Aorta (tissue), 5 donors: Measurements from ENCODE around the gene SLC5A5. TPM values are rescaled to one million over a fixed set of nuclear protein-coding genes. Genes with fewer than 3 reads are reported as not detected.
"Not testable (repeated sequence)": the region's sequence is repeated elsewhere in the genome, so short reads cannot be mapped to it uniquely, and the experiment has no call there.

Source experiments
- ATAC-seq: fragments of 200-7000 bp; cut with Tn5 transposase; one replicate; pipeline ENCODE4 v1.9.1; 2022; ENCODE audit warnings: moderate library complexity; ENCODE audit not compliant: low FRiP score
- DNase-seq, 2 donors: peaks; one replicate each; pipeline ENCODE4 v3.0.0-alpha.2; 2020
- H3K27ac ChIP-seq, 2 donors: one replicate each; pipeline ENCODE4 v1.5.1; 2013; ENCODE audit warnings: low read length in 2 of 2, mild to moderate bottlenecking in 2 of 2, moderate library complexity in 2 of 2, control low read depth in 1 of 2, inconsistent platforms in 1 of 2, low read depth in 1 of 2
- H3K27me3 ChIP-seq, 2 donors: one replicate each; pipeline ENCODE4 v1.6.1; 2013; ENCODE audit warnings: control low read depth in 1 of 2, low read length in 1 of 2, mild to moderate bottlenecking in 1 of 2, moderate library complexity in 1 of 2; ENCODE audit not compliant: insufficient read depth in 2 of 2, control insufficient read depth in 1 of 2
- H3K36me3 ChIP-seq, 2 donors: one replicate each; pipeline ENCODE4 v1.6.1; 2013; ENCODE audit warnings: control low read depth in 1 of 2, low read length in 1 of 2, mild to moderate bottlenecking in 1 of 2; ENCODE audit not compliant: insufficient read depth in 2 of 2, control insufficient read depth in 1 of 2
- H3K4me1 ChIP-seq, 2 donors: one replicate each; pipeline ENCODE4 v1.6.1; 2013; ENCODE audit warnings: low read length in 2 of 2, control low read depth in 1 of 2, mild to moderate bottlenecking in 1 of 2, moderate library complexity in 1 of 2; ENCODE audit not compliant: insufficient read depth in 2 of 2, control insufficient read depth in 1 of 2
- H3K4me3 ChIP-seq, 2 donors: one replicate each; pipeline ENCODE4 v1.5.1; 2013; ENCODE audit warnings: low read length in 2 of 2, control low read depth in 1 of 2, mild to moderate bottlenecking in 1 of 2
- H3K9me3 ChIP-seq: one replicate; pipeline ENCODE4 v1.6.1; 2013; ENCODE audit warnings: mild to moderate bottlenecking, low read length; ENCODE audit not compliant: control insufficient read depth
- WGBS, 2 donors: extraction: QIAGEN DNeasy Blood & Tissue Kit; methylation state at CpG; one replicate each; pipeline ENCODE4 v1.1.7; 2013; 5-methylcytosine and 5-hydroxymethylcytosine counted together
- intact Hi-C, 2 donors: fragments of 100-400 bp; cut with DNase I; formaldehyde crosslinking; loops; one replicate each; pipeline versions ENCODE4 v1.14.2 to v1.15.0; 2022
- polyA plus RNA-seq, 2 donors: library from polyadenylated mRNA; stranded (reverse); fragments of 200-250 nt; gene quantifications; one replicate each; pipeline ENCODE4 v1.2.3, GENCODE V29; 2013
- total RNA-seq, 2 donors: library from RNA; stranded (reverse); fragmentation: NEBNext Ultra II Directional; extraction: Animal tissue kit (Norgen Biotek cat#: 25700); gene quantifications; one replicate each; pipeline ENCODE4 v1.2.1, GENCODE V29; 2021
- donor health status: healthy with polysubstance abuse.
- donor health status: Bipolar disorder and iron deficiency.
- donor health status: DM: no; HTN: no; CAD: no.
- donor health status: DM: no; HTN: no; CAD: no.
- donor health status: DM: yes; HTN: yes; CAD: no.

SLC5A5 gene
- total and polyA plus RNA-seq, 4 donors: 0.03 TPM; not detected in 3

GRCh38 chr19:17873786-17874757, 2.3 kb downstream of the SLC5A5 start:
- no peak overlapping the region for H3K4me3 ChIP-seq
- DNase-seq (no peak), ATAC-seq (peak; percentile 35)
- intact Hi-C loops: no loop called here
- H3K9me3 ChIP-seq: no peaks in the 10 kb centered on the region
- no peak overlapping the region for H3K27ac ChIP-seq
- H3K4me1 ChIP-seq: no peaks in the 10 kb centered on the region
- peaks cover 0 to 1% of the 10 kb centered on the region in 2 donors for H3K27me3 ChIP-seq
- 6% methylated on average over 51 to 63 of the region's 63 CpGs for WGBS, 2 donors
- no peaks in the 10 kb centered on the region for H3K36me3 ChIP-seq

GRCh38 chr19:17874758-17875135, 3.0 kb downstream of the SLC5A5 start:
- 87 to 91% methylated on average over 9 of the region's 9 CpGs for WGBS, 2 donors
- Histone ChIP-seq H3K4me1 (no peaks in the 10 kb centered on the region), H3K9me3 (no peaks in the 10 kb centered on the region), H3K36me3 (no peaks in the 10 kb centered on the region), H3K27ac (no peak overlapping the region), H3K4me3 (no peak overlapping the region), H3K27me3 (peaks cover 0 to 1% of the 10 kb centered on the region in 2 donors)
- DNase-seq (no peak), ATAC-seq (no peak)
- intact Hi-C loops: no loop called here

GRCh38 chr19:17877696-17878095, 6.0 kb downstream of the SLC5A5 start:
- no peaks in the 10 kb centered on the region for H3K4me1 ChIP-seq
- H3K36me3 ChIP-seq: no peaks in the 10 kb centered on the region
- peaks cover 0 to 1% of the 10 kb centered on the region in 2 donors for H3K27me3 ChIP-seq
- WGBS, 2 donors: 79 to 90% methylated on average over 16 of the region's 16 CpGs
- DNase-seq (no peak), ATAC-seq (no peak)
- intact Hi-C loops: no loop called here
- no peak overlapping the region for H3K4me3 ChIP-seq
- no peak overlapping the region for H3K27ac ChIP-seq
- H3K9me3 ChIP-seq: no peaks in the 10 kb centered on the region

DNA sequence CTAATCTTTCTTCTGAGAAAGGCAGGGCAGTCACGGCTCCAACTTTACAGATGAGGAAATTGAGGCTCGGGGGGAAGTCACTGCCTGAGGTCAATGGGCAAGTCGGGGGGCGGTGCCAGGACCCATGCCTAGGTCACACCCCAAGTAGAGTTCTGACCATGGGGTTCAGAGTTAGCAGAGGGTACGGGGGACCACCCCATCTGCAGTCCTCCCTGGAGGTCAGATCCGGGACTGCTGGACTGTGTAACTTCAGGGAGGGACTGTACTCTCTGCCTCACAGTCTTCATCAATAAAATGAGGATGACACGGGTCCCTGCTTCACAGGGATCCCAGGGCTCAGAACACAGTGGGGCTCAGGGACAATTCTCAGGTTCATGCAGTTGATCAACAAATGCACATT, 7.7 kb downstream of the SLC5A5 start:
- no peak for ATAC-seq
- intact Hi-C loops: no loop called here
- DNase-seq: no peak
- H3K27ac ChIP-seq: no peak overlapping the region
- no peak overlapping the region for H3K4me3 ChIP-seq
- no peaks in the 10 kb centered on the region for H3K9me3 ChIP-seq
- no peaks in the 10 kb centered on the region for H3K4me1 ChIP-seq
- WGBS, 2 donors: 77 to 79% methylated on average over 7 of the region's 7 CpGs
- H3K27me3 ChIP-seq: no peaks in the 10 kb centered on the region
- no peaks in the 10 kb centered on the region for H3K36me3 ChIP-seq

DNA sequence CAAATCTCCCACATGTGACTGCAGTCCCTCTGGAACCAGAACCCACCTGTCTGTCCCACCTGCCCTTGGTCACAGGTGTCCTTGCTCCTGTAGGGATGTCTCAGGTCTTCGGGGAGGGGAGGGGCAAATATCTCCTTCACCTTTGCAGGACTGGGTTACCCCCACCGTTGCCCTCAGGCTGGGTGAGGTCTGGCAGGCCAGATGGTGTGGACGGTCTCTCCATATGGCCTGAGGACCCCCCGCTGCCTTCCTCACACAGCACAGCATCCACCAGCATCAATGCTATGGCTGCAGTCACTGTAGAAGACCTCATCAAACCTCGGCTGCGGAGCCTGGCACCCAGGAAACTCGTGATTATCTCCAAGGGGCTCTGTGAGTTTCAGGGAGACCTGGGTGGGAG, 10.0 kb downstream of the SLC5A5 start:
- intact Hi-C loops: no loop called here
- Histone ChIP-seq H3K4me3 (no peak overlapping the region), H3K36me3 (no peaks in the 10 kb centered on the region), H3K4me1 (no peaks in the 10 kb centered on the region), H3K27me3 (no peaks in the 10 kb centered on the region), H3K27ac (no peak overlapping the region), H3K9me3 (no peaks in the 10 kb centered on the region)
- ATAC-seq (peak; percentile 29), DNase-seq (no peak)
- 53 to 65% methylated on average over 7 of the region's 7 CpGs for WGBS, 2 donors

- WGBS, 2 donors: 71 to 73% methylated on average over 26 to 33 of the region's 33 CpGs
- no peak overlapping the region for H3K4me3 ChIP-seq
- H3K27me3 ChIP-seq: peaks cover 0 to 2% of the 10 kb centered on the region in 2 donors
- ATAC-seq (no peak), DNase-seq (no peak)
- H3K4me1 ChIP-seq: no peaks in the 10 kb centered on the region
- no peaks in the 10 kb centered on the region for H3K36me3 ChIP-seq
- intact Hi-C loops: no loop called here
- H3K27ac ChIP-seq: no peak overlapping the region
- H3K9me3 ChIP-seq: no peaks in the 10 kb centered on the region
Observed at GRCh38 chr19:17883627-17884410, 12.1 kb downstream of the SLC5A5 start.

DNA sequence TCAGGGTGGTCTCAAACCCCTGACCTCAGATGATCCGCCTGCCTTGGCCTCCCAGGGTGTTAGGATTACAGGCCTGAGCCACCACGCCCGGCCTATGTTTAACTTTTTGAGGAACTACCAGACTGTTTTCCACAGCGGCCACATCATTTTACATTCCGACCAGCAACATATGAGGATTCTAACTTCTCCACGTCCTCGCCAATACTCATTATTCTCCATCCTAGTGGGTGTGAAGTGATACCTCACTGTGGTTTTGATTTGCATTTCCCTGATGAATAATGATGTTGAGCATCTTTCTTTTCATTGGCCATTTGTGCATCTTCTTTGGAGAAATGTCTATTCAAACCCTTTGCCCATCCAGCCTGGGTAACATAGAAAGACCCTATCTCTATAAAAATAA, 14.8 kb downstream of the SLC5A5 start:
- H3K4me3 ChIP-seq: no peak overlapping the region
- ATAC-seq (no peak), DNase-seq (no peak)
- WGBS, 2 donors: 72 to 74% methylated on average over 7 of the region's 7 CpGs
- H3K27ac ChIP-seq: no peak overlapping the region
- no peaks in the 10 kb centered on the region for H3K4me1 ChIP-seq
- H3K36me3 ChIP-seq: no peaks in the 10 kb centered on the region
- no peaks in the 10 kb centered on the region for H3K9me3 ChIP-seq
- intact Hi-C loops: no loop called here
- H3K27me3 ChIP-seq: peaks cover 0 to 2% of the 10 kb centered on the region in 2 donors

DNA sequence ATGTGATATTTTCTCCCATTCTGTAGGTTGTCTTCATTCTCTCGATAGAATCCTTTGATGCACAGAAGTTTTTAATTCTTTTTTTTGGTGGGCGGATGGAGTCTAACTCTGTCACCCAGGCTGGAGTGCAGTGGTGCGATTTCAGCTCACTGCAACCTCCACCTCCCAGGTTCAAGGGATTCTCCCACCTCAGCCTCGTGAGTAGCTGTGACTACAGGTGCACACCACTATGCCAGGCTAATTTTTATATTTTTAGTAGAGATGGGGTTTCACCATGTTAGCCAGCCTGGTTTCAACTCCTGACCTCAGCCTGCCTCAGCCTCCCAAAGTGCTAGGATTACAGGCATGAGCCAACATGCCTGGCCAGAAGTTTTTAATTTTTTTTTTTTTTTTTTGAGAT, 15.5 kb downstream of the SLC5A5 start:
- H3K4me3 ChIP-seq, H3K9me3 ChIP-seq, intact Hi-C loops, DNase-seq, H3K27me3 ChIP-seq, ATAC-seq, H3K4me1 ChIP-seq, H3K36me3 ChIP-seq, H3K27ac ChIP-seq: not testable (repeated sequence)
- 79 to 84% methylated on average over 4 of the region's 4 CpGs for WGBS, 2 donors
